ENCODE measurements around the gene CPB1. TPM values are rescaled to one million over a fixed set of nuclear protein-coding genes. Genes with fewer than 3 reads are reported as not detected.
"Not testable (repeated sequence)": the region's sequence is repeated elsewhere in the genome, so short reads cannot be mapped to it uniquely, and the experiment has no call there.

Gene CPB1
- not detected for total RNA-seq

DNA sequence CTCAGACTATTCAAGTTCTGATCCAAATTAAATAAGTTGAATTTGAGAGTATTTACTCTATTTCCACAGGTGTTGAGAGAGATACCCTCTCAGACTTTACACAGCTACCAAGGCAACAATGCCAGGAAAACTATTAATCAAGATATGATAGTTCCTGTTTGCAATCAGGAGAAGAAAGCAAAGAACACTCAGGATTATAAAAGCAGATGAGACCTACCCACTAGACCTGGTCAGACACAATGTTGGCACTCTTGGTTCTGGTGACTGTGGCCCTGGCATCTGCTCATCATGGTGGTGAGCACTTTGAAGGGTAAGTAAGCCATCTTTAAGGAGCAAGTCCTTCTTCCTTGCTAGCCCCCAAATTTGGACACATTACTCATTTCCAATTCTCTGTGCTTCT is at the start of gene CPB1:
TSS of gene CPB1 (plus strand) at position 227 of the 400 bp plus-strand sequence. CDS start at position 240, 13 bp downstream.
- ATAC-seq (ENCODE audit: low read depth) (no peak), DNase-seq (no peak)
- no peaks in the 10 kb centered on the region for H3K9me3 Mint-ChIP-seq
- no peak within 1 kb of the TSS for H3K27ac Mint-ChIP-seq
- no peak within 1 kb of the TSS for H3K4me3 Mint-ChIP-seq
- POLR2A ChIA-PET: no interaction called here
- peaks cover 17% of the 10 kb centered on the region for H3K27me3 Mint-ChIP-seq
- no peaks in the 10 kb centered on the region for H3K4me1 Mint-ChIP-seq
- H3K36me3 Mint-ChIP-seq: no peaks in the 10 kb centered on the region

DNA sequence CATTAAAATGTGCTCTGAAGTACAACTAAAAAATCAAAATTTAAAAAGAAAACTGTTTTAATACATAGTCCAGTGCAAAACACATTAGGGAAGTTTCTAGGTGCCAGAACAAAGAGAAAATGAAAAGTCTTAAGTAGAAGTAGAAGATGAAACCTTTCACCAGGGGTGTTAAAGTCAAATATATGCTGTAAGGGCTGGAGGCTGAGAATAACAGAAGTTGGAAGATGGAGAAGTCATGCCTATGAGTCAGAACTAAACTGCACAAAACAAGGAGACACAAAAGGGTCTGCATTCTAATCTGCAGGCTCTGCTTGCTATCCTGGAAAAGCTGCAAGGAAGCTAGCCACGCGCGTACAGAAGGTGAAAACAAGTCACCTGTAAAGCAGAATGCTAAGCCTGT is 48.7 kb upstream of the CPB1 start:
- Mint-ChIP-seq H3K27me3 (no peaks in the 10 kb centered on the region), H3K27ac (no peak overlapping the region), H3K4me3 (no peak overlapping the region), H3K9me3 (no peaks in the 10 kb centered on the region), H3K36me3 (no peaks in the 10 kb centered on the region), H3K4me1 (no peaks in the 10 kb centered on the region)
- DNase-seq: no peak
- POLR2A ChIA-PET: no interaction called here
- no peak for ATAC-seq (ENCODE audit: low read depth)

DNA sequence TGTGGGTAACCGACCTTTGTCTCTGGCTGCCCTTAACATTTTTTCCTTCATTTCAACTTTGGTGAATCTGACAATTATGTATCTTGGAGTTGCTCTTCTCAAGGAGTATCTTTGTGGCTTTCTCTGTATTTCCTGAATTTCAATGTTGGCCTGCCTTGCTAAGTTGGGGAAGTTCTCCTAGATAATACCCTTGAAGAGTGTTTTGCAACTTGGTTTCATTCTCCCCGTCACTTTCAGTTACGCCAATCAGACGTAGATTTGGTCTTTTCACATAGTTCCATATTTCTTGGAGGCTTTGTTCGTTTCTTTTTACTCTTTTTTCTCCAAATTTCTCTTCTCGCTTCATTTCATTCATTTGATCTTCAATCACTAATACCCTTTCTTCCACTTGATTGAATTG is 42.6 kb upstream of the CPB1 start:
- POLR2A ChIA-PET; H3K36me3 Mint-ChIP-seq; H3K4me1 Mint-ChIP-seq; ATAC-seq (ENCODE audit: low read depth); H3K9me3 Mint-ChIP-seq; H3K27me3 Mint-ChIP-seq; DNase-seq; H3K27ac Mint-ChIP-seq; H3K4me3 Mint-ChIP-seq: not testable (repeated sequence)

DNA sequence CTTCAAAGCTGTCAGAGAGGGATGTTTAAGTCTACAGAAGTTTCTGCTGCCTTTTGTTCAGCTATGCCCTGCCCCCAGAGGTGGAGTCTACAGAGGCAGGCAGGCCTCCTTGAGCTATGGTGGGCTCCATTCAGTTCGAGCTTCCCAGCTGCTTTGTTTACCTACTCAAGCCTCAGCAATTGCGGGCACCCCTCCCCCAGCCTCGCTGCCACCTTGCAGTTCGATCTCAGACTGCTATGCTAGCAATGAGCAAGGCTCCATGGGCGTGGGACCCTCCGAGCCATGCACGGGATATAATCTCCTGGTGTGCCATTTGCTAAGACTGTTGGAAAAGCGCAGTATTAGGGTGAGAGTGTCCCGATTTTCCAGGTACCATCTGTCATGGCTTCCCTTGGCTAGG is 41.5 kb upstream of the CPB1 start:
- H3K36me3 Mint-ChIP-seq; H3K4me3 Mint-ChIP-seq; ATAC-seq (ENCODE audit: low read depth); H3K9me3 Mint-ChIP-seq; H3K27ac Mint-ChIP-seq; DNase-seq; POLR2A ChIA-PET; H3K4me1 Mint-ChIP-seq; H3K27me3 Mint-ChIP-seq: not testable (repeated sequence)

DNA sequence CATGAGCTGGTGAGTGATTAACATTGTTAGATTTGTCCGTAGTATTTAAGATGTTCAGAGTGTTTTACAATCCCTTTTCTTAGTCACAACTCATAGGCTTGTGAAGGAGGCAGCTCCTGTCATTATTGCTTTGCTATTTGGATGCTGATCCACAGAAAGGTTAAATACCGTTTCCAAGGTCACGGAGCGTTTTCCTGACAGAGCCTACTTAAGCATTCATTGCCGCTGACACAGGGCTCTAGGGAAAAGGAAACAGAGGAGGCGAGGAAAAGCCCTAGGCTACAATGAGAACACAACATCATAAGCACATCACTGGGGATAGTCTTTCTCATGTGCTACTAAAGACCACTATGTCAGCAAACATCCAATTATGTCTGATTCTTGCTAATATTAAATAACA is 38.5 kb upstream of the CPB1 start:
- DNase-seq: no peak
- H3K27ac Mint-ChIP-seq: no peak overlapping the region
- H3K4me3 Mint-ChIP-seq: no peak overlapping the region
- H3K4me1 Mint-ChIP-seq: no peaks in the 10 kb centered on the region
- no peak for ATAC-seq (ENCODE audit: low read depth)
- H3K27me3 Mint-ChIP-seq: no peaks in the 10 kb centered on the region
- H3K9me3 Mint-ChIP-seq: no peaks in the 10 kb centered on the region
- POLR2A ChIA-PET: no interaction called here
- no peaks in the 10 kb centered on the region for H3K36me3 Mint-ChIP-seq

DNA sequence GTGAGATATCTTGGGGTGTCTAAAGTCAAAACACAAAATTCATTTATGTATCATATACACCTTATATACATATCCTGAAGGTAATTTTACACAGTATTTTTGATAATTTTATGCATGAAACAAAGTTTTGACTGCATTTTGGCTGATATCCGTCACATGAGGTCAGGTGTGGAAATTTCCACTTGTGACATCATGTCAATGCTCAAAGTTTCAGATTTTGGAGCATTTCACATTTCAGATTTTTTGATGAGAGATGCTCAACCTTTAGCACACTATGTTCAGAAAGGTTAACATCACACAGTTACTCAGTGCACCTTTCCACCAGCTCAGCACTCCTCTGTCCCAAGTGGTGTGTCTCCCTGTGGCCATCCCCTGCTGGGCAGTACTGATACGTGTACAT is 37.7 kb upstream of the CPB1 start:
- ATAC-seq (ENCODE audit: low read depth): no peak
- Mint-ChIP-seq H3K36me3 (no peaks in the 10 kb centered on the region), H3K27ac (no peak overlapping the region), H3K4me1 (no peaks in the 10 kb centered on the region), H3K27me3 (no peaks in the 10 kb centered on the region), H3K9me3 (no peaks in the 10 kb centered on the region), H3K4me3 (no peak overlapping the region)
- POLR2A ChIA-PET: no interaction called here
- no peak for DNase-seq

DNA sequence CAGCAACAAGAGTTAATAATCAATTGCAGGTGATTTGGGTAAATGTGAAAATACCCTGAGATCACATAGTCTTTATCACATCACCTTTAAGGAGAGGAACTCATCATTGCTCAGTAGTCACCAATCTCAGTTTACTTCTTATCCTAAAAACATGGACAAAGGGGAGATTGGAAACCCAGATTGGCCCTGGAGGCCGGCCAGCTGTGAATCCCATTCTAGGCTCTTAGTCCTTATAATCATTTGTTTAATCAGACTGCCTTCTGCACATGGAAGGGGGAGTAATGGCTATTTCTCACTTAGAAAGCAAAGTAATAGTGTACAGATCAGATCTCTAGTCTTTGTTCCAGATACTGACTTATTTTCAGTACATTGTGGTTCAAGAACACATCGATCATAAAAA is 37.2 kb upstream of the CPB1 start:
- POLR2A ChIA-PET: no interaction called here
- H3K36me3 Mint-ChIP-seq: no peaks in the 10 kb centered on the region
- ATAC-seq (ENCODE audit: low read depth) (no peak), DNase-seq (no peak)
- no peak overlapping the region for H3K4me3 Mint-ChIP-seq
- H3K9me3 Mint-ChIP-seq: no peaks in the 10 kb centered on the region
- no peak overlapping the region for H3K27ac Mint-ChIP-seq
- no peaks in the 10 kb centered on the region for H3K27me3 Mint-ChIP-seq
- no peaks in the 10 kb centered on the region for H3K4me1 Mint-ChIP-seq

DNA sequence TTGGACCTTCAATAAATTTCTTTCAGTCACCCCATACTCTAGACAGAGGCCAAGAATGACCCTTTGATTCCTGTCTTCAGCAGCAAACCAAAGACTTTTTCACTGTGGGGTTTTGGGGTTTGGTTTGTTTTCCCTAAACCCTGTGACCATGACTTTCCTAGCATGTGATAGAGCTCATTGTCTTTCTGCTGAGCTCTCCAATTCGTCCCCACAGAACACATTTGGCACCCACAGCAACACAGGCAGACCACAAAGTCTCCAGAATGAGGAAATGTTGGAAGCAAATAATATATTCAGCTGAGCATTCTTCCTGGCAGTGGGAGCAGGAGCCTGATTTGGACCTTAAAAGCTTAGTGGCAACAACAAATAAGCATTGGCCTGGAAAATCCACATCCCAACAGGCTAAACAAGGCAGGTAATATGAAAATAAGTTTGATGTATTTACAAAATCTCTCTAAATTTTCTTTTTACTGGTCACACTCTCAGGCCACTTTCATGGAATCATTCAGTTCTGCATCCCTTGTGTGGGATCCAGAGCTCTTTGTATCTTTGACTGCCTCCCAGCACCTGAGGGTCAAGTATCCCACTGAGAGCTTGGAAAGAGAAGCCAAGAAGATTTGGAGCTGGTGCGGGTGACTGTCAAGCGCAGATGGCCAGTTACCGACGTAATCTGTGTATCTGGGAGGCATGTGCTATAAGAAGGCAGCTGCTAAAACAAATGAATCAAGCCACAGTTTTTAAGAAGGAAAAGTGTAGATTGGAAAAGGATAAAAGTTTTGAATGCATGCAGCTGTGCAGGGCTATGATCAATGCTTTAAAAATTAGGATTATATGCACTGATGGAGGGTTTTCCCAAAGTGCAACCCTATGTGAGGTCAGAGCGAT is 36.5 kb upstream of the CPB1 start:
- Mint-ChIP-seq H3K36me3 (no peaks in the 10 kb centered on the region), H3K9me3 (no peaks in the 10 kb centered on the region), H3K27ac (no peak overlapping the region), H3K4me3 (no peak overlapping the region), H3K4me1 (no peaks in the 10 kb centered on the region), H3K27me3 (no peaks in the 10 kb centered on the region)
- POLR2A ChIA-PET: no interaction called here
- ATAC-seq (ENCODE audit: low read depth) (no peak), DNase-seq (no peak)

DNA sequence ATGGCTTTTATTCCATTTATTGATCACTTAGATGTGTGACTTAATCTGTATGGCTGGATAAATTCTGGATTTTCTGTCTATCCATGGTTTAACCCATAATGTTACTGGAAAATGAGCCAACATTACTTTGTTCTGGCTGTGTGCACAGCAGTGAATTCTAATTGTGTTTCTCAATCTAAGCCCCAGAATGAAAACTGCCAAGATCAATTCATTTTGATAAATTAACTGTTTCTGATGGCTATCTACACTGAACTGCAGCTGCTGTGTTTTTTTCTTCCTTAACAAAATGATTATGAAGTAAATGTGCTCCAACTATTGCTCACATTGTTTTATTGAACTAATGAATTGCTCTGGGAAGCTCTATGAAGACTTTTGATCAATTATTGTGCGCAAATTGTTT is 35.7 kb upstream of the CPB1 start:
- no peaks in the 10 kb centered on the region for H3K4me1 Mint-ChIP-seq
- POLR2A ChIA-PET: no interaction called here

DNA sequence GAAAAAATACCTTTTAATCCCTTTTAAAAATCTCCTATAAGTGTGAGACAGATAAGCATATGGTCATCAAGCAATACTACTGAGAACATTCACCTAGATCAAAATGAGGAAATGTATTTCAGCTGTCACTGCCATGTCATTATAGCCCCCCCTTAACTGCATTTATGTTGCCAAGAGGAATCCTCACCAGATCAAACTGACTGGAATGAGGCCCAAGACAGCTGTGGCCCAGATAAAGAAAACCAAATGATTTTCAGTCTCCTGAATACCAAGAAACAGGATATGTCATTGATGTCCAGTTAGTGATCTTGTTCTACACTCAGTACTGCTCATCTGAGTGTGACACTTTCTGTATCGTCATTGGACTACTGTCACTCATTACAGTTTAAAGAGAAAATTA is 35.1 kb upstream of the CPB1 start:
- POLR2A ChIA-PET: no interaction called here
- Mint-ChIP-seq H3K9me3 (no peaks in the 10 kb centered on the region), H3K27me3 (no peaks in the 10 kb centered on the region), H3K4me1 (no peaks in the 10 kb centered on the region), H3K27ac (no peak overlapping the region), H3K36me3 (no peaks in the 10 kb centered on the region), H3K4me3 (no peak overlapping the region)
- DNase-seq: no peak
- ATAC-seq (ENCODE audit: low read depth): no peak

More for the DNA sequence above, 35.7 kb upstream of the CPB1 start:
- Mint-ChIP-seq H3K36me3 (no peaks in the 10 kb centered on the region), H3K4me3 (no peak overlapping the region), H3K9me3 (no peaks in the 10 kb centered on the region), H3K27me3 (no peaks in the 10 kb centered on the region), H3K27ac (no peak overlapping the region)
- ATAC-seq (ENCODE audit: low read depth) (no peak), DNase-seq (no peak)

DNA sequence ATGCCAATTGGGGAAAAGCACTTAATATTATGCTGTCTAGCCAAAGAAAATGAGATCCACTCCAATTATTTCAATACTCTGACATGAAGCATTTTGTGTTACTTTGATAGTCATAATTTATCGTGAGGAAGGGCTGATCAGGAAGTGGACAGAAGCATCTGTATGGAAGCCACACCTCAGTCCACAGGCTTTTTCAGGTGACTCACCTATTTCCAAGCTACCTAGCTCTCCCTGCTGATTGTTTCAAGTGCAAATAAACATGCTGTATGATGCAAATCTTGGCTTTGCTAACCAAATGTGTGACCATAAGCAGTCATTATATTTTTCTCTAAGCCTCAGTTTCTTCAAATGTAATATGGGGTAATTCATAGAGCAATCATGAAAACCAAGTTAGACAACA is 30.8 kb upstream of the CPB1 start:
- no peaks in the 10 kb centered on the region for H3K27me3 Mint-ChIP-seq
- no peaks in the 10 kb centered on the region for H3K4me1 Mint-ChIP-seq
- H3K27ac Mint-ChIP-seq: no peak overlapping the region
- DNase-seq: no peak
- POLR2A ChIA-PET: interaction anchor here (0.7 kb wide), 1 partner anchor 27 kb away, joined by 3 read pairs; no protein-coding TSS in a partner anchor
- no peak for ATAC-seq (ENCODE audit: low read depth)
- no peak overlapping the region for H3K4me3 Mint-ChIP-seq
- no peaks in the 10 kb centered on the region for H3K36me3 Mint-ChIP-seq
- H3K9me3 Mint-ChIP-seq: no peaks in the 10 kb centered on the region

DNA sequence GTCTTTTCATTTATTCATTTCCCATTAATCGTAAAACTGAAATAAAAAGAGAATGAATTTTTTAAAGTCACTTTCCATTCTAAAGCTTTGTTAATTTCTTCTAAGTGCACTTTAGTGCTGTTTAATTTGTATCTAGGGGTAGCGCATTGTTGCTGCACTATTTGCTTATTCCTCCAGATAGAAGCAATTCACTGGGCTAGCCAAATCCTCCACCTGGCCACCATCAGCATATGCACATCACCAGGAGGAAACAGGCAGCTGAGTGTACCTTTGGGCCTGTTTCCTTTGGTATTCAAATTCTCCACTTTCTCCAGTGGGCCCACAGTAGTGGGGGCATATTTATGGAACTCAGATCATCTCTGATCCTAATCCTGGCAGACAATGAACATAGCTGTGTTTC is 29.8 kb upstream of the CPB1 start:
- Mint-ChIP-seq H3K36me3 (no peaks in the 10 kb centered on the region), H3K9me3 (no peaks in the 10 kb centered on the region), H3K27me3 (no peaks in the 10 kb centered on the region), H3K4me3 (no peak overlapping the region), H3K4me1 (no peaks in the 10 kb centered on the region), H3K27ac (no peak overlapping the region)
- DNase-seq: no peak
- POLR2A ChIA-PET: no interaction called here
- ATAC-seq (ENCODE audit: low read depth): no peak

DNA sequence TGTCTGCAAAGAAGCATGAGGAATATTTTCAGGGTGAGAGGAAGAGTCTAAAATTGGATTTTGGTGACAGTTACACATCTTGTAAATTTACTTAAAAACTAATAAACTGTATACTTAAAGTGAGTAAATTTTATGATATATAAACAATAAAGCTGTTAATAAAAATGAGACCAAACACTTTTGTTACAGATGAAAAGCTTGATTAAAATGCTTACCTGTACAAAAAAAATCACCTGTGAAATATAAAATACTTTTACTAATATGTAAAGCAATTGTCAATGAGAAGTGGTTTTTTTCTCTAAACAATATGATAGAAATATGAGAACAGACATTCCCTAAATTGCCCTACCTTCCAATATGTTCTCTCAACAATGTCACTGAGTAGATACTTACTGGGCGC is 27.2 kb upstream of the CPB1 start:
- H3K9me3 Mint-ChIP-seq: no peaks in the 10 kb centered on the region

DNA sequence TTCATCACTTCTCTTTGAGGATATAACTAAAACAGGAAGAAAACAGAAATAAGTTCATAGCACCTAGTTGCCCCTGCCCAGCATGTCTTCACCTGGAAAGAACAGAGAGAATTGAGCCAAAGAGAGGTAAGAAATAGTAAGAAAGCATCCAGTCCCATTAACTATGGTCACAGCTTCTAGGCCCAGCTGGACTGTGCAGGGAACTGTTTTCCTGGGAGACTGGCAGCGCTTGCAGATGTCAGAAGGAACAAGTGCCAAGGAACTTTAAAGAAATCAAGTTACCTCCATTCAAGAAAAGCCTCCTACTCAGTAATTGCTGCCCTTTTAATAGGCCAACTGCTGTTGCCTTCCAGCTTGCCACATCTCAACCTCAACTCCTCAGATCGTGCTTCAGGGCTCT is 17.8 kb upstream of the CPB1 start:
- Mint-ChIP-seq H3K4me3 (no peak overlapping the region), H3K36me3 (no peaks in the 10 kb centered on the region), H3K9me3 (no peaks in the 10 kb centered on the region), H3K4me1 (no peaks in the 10 kb centered on the region), H3K27me3 (peaks cover 4% of the 10 kb centered on the region), H3K27ac (no peak overlapping the region)
- POLR2A ChIA-PET: no interaction called here
- ATAC-seq (ENCODE audit: low read depth) (no peak), DNase-seq (no peak)

More for the DNA sequence above, 27.2 kb upstream of the CPB1 start:
- H3K4me1 Mint-ChIP-seq: no peaks in the 10 kb centered on the region
- H3K4me3 Mint-ChIP-seq: no peak overlapping the region
- DNase-seq (no peak), ATAC-seq (ENCODE audit: low read depth) (no peak)
- POLR2A ChIA-PET: no interaction called here
- no peak overlapping the region for H3K27ac Mint-ChIP-seq
- no peaks in the 10 kb centered on the region for H3K27me3 Mint-ChIP-seq
- H3K36me3 Mint-ChIP-seq: no peaks in the 10 kb centered on the region

Data from activated naive CD8-positive, alpha-beta T cell treated with anti-CD3 and anti-CD28 coated beads, Interleukin-2, amount 10 ng/mL, durations not matched to agents 7 days and 5 days (primary cell).